HepG2 (cell line): ENCODE results near the gene HS3ST3B1.

Source experiments
- BCL3 ChIP-seq: sonication (generic); formaldehyde crosslinking; IDR thresholded peaks from 2 replicates; pipeline ENCODE4 v1.5.1; 2020; ENCODE audit warnings: mild to moderate bottlenecking, missing genetic modification reagents, moderate library complexity
- HDAC2 ChIP-seq: sonication (generic); formaldehyde crosslinking; IDR thresholded peaks from 2 replicates; pipeline ENCODE4 v1.4.0; 2020; ENCODE audit warnings: missing genetic modification reagents
- MXI1 ChIP-seq: IDR thresholded peaks from 3 replicates; pipeline ENCODE4 v1.6.1; 2012; ENCODE audit warnings: low read depth, low read length, inconsistent platforms, borderline replicate concordance
- POLR2AphosphoS5 ChIP-seq: IDR thresholded peaks from 2 replicates; pipeline ENCODE4 v1.6.1; 2012; ENCODE audit warnings: low read depth, low read length
- TCF12 ChIP-seq, 2 experiments: fragments of 450-650 bp in 1 of 2; sonication (generic) in 1 of 2; formaldehyde crosslinking in 1 of 2; IDR thresholded peaks; 2 replicates each; pipeline versions ENCODE4 v1.6.1 to v1.8.0; 2017 to 2022; ENCODE audit warnings: antibody characterized with exemption in 1 of 2, mild to moderate bottlenecking in 1 of 2, missing genetic modification reagents in 1 of 2, moderate library complexity in 1 of 2
- THAP11 ChIP-seq: IDR thresholded peaks from 2 replicates; pipeline ENCODE4 v1.6.1; 2016; ENCODE audit warnings: missing biosample characterization, missing genetic modification reagents
- ZBTB1 ChIP-seq: sonication (generic); formaldehyde crosslinking; IDR thresholded peaks from 2 replicates; pipeline ENCODE4 v1.4.0; 2020; ENCODE audit warnings: missing genetic modification reagents, borderline replicate concordance
- ZNF577 ChIP-seq: sonication (generic); formaldehyde crosslinking; IDR thresholded peaks from 2 replicates; pipeline ENCODE4 v1.4.0; 2020; ENCODE audit warnings: mild to moderate bottlenecking, low read depth, missing genetic modification reagents, borderline replicate concordance
- TF ChIP-seq, protein P1 (sequence below): sonication (generic); formaldehyde crosslinking; conservative IDR thresholded peaks from 2 replicates; pipeline ENCODE4 v1.8.1; 2023; ENCODE audit warnings: missing genetic modification reagents
- TF ChIP-seq, protein P2 (sequence below): sonication (generic); formaldehyde crosslinking; IDR thresholded peaks from 2 replicates; pipeline ENCODE4 v1.4.0; 2020; ENCODE audit warnings: missing genetic modification reagents
- TF ChIP-seq, protein P3 (sequence below), 2 experiments: IDR thresholded peaks; 2 replicates each; pipeline ENCODE4 v1.6.1; 2011 to 2012; ENCODE audit warnings: low read length in 2 of 2, borderline replicate concordance in 1 of 2, low read depth in 1 of 2, mild to moderate bottlenecking in 1 of 2, moderate library complexity in 1 of 2

DNA sequence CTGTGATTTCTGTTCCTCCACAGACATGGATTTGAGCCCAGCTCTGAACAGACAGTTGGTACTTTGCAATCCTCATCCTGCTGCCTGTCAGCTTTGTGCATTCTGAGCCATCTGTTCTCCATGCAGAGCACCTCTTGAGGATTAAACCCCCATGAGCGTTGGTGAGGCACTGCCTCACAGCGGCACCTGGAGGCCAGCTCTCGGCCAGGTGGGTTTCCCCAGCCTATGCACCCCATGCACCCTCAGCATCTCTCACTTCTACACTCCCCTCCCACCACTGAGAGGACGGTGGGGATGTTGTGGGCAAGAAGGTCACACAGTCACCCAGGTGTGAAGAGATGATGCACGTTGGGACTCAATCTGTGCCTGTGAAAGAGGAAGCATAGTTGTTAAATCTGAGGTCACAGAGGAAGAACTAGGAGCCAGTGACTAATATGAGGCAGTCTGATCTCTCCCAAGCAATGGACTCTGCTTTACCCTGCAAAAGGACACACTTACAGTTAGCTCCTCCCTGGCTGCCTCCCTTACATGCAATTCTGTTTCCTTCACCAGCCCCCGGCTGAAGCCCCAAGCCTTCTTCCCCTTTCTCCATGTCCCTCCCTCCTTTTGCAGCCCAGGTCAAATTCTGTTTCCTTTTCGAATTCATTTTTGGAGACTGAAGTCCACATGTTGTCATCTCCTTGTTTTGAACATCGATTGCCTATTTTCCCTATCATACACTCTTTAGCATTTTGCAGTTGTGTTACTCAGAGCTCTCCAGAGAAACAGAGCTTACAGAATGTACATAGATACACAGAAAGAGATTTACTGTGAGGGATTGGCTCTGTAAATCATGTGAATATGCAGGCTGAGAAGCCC is 58.5 kb downstream of the HS3ST3B1 start:
- no peak for TF ChIP-seq ZBTB1 (CRISPR knock-in tag)
- TF ChIP-seq POLR2AphosphoS5 = no peak
- TF ChIP-seq BCL3 = no peak
- TF ChIP-seq HDAC2 (CRISPR knock-in tag) = 0 out of 2 replicates have a peak, but pooled peaks have one; percentile 17
- TF ChIP-seq, protein P1, sequence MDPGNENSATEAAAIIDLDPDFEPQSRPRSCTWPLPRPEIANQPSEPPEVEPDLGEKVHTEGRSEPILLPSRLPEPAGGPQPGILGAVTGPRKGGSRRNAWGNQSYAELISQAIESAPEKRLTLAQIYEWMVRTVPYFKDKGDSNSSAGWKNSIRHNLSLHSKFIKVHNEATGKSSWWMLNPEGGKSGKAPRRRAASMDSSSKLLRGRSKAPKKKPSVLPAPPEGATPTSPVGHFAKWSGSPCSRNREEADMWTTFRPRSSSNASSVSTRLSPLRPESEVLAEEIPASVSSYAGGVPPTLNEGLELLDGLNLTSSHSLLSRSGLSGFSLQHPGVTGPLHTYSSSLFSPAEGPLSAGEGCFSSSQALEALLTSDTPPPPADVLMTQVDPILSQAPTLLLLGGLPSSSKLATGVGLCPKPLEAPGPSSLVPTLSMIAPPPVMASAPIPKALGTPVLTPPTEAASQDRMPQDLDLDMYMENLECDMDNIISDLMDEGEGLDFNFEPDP = no peak
- TF ChIP-seq ZNF577 (CRISPR knock-in tag) = no peak
- TF ChIP-seq THAP11 = no peak
- no peak for TF ChIP-seq TCF12 (IDR thresholded peaks at IDR 0.05)
- TF ChIP-seq TCF12 (CRISPR knock-in tag; IDR thresholded peaks at IDR 0.05) = no peak
- TF ChIP-seq, protein P2, sequence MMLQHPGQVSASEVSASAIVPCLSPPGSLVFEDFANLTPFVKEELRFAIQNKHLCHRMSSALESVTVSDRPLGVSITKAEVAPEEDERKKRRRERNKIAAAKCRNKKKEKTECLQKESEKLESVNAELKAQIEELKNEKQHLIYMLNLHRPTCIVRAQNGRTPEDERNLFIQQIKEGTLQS = no peak
- no peak for TF ChIP-seq MXI1
- TF ChIP-seq, protein P3, sequence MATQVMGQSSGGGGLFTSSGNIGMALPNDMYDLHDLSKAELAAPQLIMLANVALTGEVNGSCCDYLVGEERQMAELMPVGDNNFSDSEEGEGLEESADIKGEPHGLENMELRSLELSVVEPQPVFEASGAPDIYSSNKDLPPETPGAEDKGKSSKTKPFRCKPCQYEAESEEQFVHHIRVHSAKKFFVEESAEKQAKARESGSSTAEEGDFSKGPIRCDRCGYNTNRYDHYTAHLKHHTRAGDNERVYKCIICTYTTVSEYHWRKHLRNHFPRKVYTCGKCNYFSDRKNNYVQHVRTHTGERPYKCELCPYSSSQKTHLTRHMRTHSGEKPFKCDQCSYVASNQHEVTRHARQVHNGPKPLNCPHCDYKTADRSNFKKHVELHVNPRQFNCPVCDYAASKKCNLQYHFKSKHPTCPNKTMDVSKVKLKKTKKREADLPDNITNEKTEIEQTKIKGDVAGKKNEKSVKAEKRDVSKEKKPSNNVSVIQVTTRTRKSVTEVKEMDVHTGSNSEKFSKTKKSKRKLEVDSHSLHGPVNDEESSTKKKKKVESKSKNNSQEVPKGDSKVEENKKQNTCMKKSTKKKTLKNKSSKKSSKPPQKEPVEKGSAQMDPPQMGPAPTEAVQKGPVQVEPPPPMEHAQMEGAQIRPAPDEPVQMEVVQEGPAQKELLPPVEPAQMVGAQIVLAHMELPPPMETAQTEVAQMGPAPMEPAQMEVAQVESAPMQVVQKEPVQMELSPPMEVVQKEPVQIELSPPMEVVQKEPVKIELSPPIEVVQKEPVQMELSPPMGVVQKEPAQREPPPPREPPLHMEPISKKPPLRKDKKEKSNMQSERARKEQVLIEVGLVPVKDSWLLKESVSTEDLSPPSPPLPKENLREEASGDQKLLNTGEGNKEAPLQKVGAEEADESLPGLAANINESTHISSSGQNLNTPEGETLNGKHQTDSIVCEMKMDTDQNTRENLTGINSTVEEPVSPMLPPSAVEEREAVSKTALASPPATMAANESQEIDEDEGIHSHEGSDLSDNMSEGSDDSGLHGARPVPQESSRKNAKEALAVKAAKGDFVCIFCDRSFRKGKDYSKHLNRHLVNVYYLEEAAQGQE (IDR thresholded peaks at IDR 0.05; ENCODE audit: borderline replicate concordance in 1 of 2, low read depth in 1 of 2, low read length in 2 of 2) = no peak
